GM12878 (cell line): ENCODE data around the gene LBH. TPM values are rescaled to one million over a fixed set of nuclear protein-coding genes. Genes with fewer than 3 reads are reported as not detected.

Source experiments
- ATF7 ChIP-seq: fragments of 450-650 bp; IDR thresholded peaks from 2 replicates; pipeline ENCODE4 v1.6.1; 2016; ENCODE audit warnings: low read depth, mild to moderate bottlenecking
- BHLHE40 ChIP-seq, 2 experiments: fragments of 450-650 bp in 1 of 2; IDR thresholded peaks; 2 replicates each; pipeline ENCODE4 v1.6.1; 2011 to 2017; ENCODE audit warnings: low read depth in 2 of 2, borderline replicate concordance in 1 of 2, improper control_type of control experiment in 1 of 2, low read length in 1 of 2, mild to moderate bottlenecking in 1 of 2
- CHD1 ChIP-seq: IDR thresholded peaks from 2 replicates; pipeline ENCODE4 v1.6.1; 2012; ENCODE audit warnings: low read depth, low read length, improper control_type of control experiment
- CREB1 ChIP-seq: IDR thresholded peaks from 2 replicates; pipeline ENCODE4 v1.6.1; 2012; ENCODE audit warnings: low read depth, mild to moderate bottlenecking, inconsistent platforms
- FOS ChIP-seq: IDR thresholded peaks from 3 replicates; pipeline ENCODE4 v1.6.1; 2011; ENCODE audit warnings: borderline replicate concordance; ENCODE audit not compliant: insufficient read length; ENCODE audit errors: extremely low read depth
- LARP7 ChIP-seq: fragments of 450-650 bp; IDR thresholded peaks from 2 replicates; pipeline ENCODE4 v1.6.1; 2017; ENCODE audit warnings: mild to moderate bottlenecking
- MXI1 ChIP-seq: fragments of 150-350 bp; IDR thresholded peaks from 2 replicates; pipeline ENCODE4 v1.6.1; 2011; ENCODE audit warnings: low read depth, mild to moderate bottlenecking, inconsistent platforms, low read length, improper control_type of control experiment
- polyA plus RNA-seq, 11 experiments: library from polyadenylated mRNA; depleted of rRNA in 4 of 11; unstranded in 6 of 11; stranded (reverse) in 5 of 11; fragments of >200 nt; fragmentation: Nextera tagmentation in 4 of 11; fragmentation: Illumina TruSeq in 1 of 11; extraction: Ambion mirVana in 4 of 11; extraction: Trizol in 1 of 11; gene quantifications; 1 replicate in 1 of 11; 2 replicates in 10 of 11; pipeline versions ENCODE4 v1.2.1 to v1.2.3, GENCODE V29; 2011 to 2016; ENCODE audit warnings: inconsistent platforms in 2 of 11, missing spikeins in 2 of 11, low read depth in 1 of 11
- total RNA-seq, 4 experiments: library from RNA; depleted of rRNA in 3 of 4; stranded (reverse); fragments of >200 nt in 3 of 4; fragmentation: Illumina TruSeq in 1 of 4; extraction: Trizol in 1 of 4; gene quantifications; 2 replicates each; pipeline versions ENCODE4 v1.2.1 to v1.2.3, GENCODE V29; 2013 to 2021
- TF ChIP-seq, protein P1 (sequence below): fragments of 450-650 bp; IDR thresholded peaks from 2 replicates; pipeline ENCODE4 v1.6.1; 2016; ENCODE audit warnings: mild to moderate bottlenecking, moderate library complexity, borderline replicate concordance
- TF ChIP-seq, protein P2 (sequence below): IDR thresholded peaks from 2 replicates; pipeline ENCODE4 v1.6.1; 2011; ENCODE audit warnings: low read depth, mild to moderate bottlenecking, low read length, moderate library complexity, borderline replicate concordance; ENCODE audit errors: extremely low read depth
- TF ChIP-seq, protein P3 (sequence below): fragments of 450-650 bp; IDR thresholded peaks from 2 replicates; pipeline ENCODE4 v1.6.1; 2017; ENCODE audit warnings: mild to moderate bottlenecking, low read depth, inconsistent platforms; ENCODE audit not compliant: poor library complexity, severe bottlenecking
- TF ChIP-seq, protein P4 (sequence below): IDR thresholded peaks from 2 replicates; pipeline ENCODE4 v1.6.1; 2011; ENCODE audit warnings: borderline replicate concordance, low read depth, mild to moderate bottlenecking, moderate library complexity, mixed read lengths, low read length; ENCODE audit not compliant: insufficient read depth; ENCODE audit errors: extremely low read length
- TF ChIP-seq, protein P5 (sequence below): fragments of 450-650 bp; IDR thresholded peaks from 2 replicates; pipeline ENCODE4 v1.6.1; 2017; ENCODE audit warnings: antibody characterized with exemption, mild to moderate bottlenecking, moderate library complexity

LBH gene
- total and polyA plus RNA-seq, 10 of the 15 experiments (the other 5 are each of a cell fraction or from before 2014, with no cell fraction given), result 9.3 to 133 (median 34.1) TPM

DNA sequence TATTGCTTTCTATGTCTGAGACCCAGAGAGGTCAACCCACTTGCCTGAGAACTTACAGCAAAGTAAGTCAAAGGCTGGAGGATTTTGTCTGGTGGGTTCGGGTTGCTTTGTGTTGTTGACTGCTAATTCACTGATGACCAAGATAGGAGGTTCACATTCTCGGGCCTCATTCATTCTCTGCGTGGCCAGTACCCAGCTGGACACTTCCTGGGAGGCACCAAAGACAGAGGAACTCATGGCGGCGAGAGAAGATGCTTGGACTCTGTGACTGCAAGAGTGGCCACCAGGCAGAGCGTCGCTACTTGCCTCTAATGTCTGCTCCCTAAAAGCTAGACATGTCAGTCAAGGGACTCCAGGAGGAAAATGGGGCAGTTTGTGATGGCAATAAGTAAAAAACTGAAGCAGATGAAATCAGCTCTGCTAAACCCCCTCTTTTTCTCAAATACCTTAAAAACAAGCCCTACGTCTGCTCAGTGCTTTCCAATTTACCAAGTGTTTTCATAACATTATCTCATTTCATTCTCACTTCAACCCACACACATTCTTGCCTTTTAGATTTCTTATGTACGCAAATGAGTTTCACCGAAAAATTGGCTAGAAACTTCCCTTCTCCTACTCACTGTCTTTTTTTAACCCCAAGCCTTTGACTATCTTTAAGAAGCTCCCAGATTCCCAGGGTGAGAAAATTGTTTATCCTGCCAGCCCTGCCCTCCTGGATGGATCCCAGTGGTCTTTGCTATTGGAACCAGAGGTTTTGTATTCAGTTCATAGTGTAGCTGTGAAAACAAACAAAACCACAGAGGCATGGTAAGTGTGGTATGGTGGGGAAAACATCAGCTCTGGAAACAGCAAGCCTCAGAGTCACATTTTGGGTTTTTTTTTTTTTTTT lies 4.9 kb upstream of the LBH start (continued):
- TF ChIP-seq, protein P1, sequence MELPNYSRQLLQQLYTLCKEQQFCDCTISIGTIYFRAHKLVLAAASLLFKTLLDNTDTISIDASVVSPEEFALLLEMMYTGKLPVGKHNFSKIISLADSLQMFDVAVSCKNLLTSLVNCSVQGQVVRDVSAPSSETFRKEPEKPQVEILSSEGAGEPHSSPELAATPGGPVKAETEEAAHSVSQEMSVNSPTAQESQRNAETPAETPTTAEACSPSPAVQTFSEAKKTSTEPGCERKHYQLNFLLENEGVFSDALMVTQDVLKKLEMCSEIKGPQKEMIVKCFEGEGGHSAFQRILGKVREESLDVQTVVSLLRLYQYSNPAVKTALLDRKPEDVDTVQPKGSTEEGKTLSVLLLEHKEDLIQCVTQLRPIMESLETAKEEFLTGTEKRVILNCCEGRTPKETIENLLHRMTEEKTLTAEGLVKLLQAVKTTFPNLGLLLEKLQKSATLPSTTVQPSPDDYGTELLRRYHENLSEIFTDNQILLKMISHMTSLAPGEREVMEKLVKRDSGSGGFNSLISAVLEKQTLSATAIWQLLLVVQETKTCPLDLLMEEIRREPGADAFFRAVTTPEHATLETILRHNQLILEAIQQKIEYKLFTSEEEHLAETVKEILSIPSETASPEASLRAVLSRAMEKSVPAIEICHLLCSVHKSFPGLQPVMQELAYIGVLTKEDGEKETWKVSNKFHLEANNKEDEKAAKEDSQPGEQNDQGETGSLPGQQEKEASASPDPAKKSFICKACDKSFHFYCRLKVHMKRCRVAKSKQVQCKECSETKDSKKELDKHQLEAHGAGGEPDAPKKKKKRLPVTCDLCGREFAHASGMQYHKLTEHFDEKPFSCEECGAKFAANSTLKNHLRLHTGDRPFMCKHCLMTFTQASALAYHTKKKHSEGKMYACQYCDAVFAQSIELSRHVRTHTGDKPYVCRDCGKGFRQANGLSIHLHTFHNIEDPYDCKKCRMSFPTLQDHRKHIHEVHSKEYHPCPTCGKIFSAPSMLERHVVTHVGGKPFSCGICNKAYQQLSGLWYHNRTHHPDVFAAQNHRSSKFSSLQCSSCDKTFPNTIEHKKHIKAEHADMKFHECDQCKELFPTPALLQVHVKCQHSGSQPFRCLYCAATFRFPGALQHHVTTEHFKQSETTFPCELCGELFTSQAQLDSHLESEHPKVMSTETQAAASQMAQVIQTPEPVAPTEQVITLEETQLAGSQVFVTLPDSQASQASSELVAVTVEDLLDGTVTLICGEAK, result no peak
- TF ChIP-seq MXI1 (no peak), BHLHE40 (IDR thresholded peaks at IDR 0.05; ENCODE audit: borderline replicate concordance in 1 of 2, low read depth in 2 of 2, low read length in 1 of 2) (no peak), CREB1 (0 out of 2 replicates have a peak, but pooled peaks have one; percentile 18), ATF7 (peak; percentile 89), FOS (no peak), LARP7 (no peak), CHD1 (no peak)
- TF ChIP-seq, protein P2, sequence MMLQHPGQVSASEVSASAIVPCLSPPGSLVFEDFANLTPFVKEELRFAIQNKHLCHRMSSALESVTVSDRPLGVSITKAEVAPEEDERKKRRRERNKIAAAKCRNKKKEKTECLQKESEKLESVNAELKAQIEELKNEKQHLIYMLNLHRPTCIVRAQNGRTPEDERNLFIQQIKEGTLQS, result no peak
- TF ChIP-seq, protein P3, sequence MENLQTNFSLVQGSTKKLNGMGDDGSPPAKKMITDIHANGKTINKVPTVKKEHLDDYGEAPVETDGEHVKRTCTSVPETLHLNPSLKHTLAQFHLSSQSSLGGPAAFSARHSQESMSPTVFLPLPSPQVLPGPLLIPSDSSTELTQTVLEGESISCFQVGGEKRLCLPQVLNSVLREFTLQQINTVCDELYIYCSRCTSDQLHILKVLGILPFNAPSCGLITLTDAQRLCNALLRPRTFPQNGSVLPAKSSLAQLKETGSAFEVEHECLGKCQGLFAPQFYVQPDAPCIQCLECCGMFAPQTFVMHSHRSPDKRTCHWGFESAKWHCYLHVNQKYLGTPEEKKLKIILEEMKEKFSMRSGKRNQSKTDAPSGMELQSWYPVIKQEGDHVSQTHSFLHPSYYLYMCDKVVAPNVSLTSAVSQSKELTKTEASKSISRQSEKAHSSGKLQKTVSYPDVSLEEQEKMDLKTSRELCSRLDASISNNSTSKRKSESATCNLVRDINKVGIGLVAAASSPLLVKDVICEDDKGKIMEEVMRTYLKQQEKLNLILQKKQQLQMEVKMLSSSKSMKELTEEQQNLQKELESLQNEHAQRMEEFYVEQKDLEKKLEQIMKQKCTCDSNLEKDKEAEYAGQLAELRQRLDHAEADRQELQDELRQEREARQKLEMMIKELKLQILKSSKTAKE, result peak; percentile 55
- TF ChIP-seq, protein P4, sequence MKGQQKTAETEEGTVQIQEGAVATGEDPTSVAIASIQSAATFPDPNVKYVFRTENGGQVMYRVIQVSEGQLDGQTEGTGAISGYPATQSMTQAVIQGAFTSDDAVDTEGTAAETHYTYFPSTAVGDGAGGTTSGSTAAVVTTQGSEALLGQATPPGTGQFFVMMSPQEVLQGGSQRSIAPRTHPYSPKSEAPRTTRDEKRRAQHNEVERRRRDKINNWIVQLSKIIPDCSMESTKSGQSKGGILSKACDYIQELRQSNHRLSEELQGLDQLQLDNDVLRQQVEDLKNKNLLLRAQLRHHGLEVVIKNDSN, result no peak
- TF ChIP-seq, protein P5, sequence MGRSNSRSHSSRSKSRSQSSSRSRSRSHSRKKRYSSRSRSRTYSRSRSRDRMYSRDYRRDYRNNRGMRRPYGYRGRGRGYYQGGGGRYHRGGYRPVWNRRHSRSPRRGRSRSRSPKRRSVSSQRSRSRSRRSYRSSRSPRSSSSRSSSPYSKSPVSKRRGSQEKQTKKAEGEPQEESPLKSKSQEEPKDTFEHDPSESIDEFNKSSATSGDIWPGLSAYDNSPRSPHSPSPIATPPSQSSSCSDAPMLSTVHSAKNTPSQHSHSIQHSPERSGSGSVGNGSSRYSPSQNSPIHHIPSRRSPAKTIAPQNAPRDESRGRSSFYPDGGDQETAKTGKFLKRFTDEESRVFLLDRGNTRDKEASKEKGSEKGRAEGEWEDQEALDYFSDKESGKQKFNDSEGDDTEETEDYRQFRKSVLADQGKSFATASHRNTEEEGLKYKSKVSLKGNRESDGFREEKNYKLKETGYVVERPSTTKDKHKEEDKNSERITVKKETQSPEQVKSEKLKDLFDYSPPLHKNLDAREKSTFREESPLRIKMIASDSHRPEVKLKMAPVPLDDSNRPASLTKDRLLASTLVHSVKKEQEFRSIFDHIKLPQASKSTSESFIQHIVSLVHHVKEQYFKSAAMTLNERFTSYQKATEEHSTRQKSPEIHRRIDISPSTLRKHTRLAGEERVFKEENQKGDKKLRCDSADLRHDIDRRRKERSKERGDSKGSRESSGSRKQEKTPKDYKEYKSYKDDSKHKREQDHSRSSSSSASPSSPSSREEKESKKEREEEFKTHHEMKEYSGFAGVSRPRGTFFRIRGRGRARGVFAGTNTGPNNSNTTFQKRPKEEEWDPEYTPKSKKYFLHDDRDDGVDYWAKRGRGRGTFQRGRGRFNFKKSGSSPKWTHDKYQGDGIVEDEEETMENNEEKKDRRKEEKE, result no peak
